Mesenchymal stem cell (in vitro differentiated cells and primary cell): ENCODE measurements around the gene TTC17.

Experiments
- DNase-seq: peaks from one replicate; pipeline ENCODE4 v3.0.0-alpha.2; 2013
- H2AFZ ChIP-seq: one replicate; pipeline ENCODE4 v1.6.1; 2013; ENCODE audit warnings: low read depth, mild to moderate bottlenecking, control low read depth, inconsistent platforms, low read length, moderate library complexity
- H2AK5ac ChIP-seq: 2 replicates; pipeline ENCODE4 v1.6.1; 2013; ENCODE audit warnings: low read length, moderate library complexity, mild to moderate bottlenecking, inconsistent platforms; ENCODE audit not compliant: severe bottlenecking
- H2BK120ac ChIP-seq: one replicate; pipeline ENCODE4 v1.6.1; 2013; ENCODE audit warnings: low read depth, mild to moderate bottlenecking, inconsistent platforms, low read length, moderate library complexity
- H2BK12ac ChIP-seq, 2 experiments: one replicate each; pipeline ENCODE4 v1.6.1; 2013; ENCODE audit warnings: inconsistent platforms in 2 of 2, low read length in 2 of 2, mild to moderate bottlenecking in 2 of 2, moderate library complexity in 2 of 2, control low read depth in 1 of 2
- H2BK15ac ChIP-seq: one replicate; pipeline ENCODE4 v1.6.1; 2013; ENCODE audit warnings: mild to moderate bottlenecking, low read depth, inconsistent platforms; ENCODE audit not compliant: poor library complexity, severe bottlenecking
- H2BK5ac ChIP-seq: 2 replicates; pipeline ENCODE4 v1.6.1; 2013; ENCODE audit warnings: low read depth, mild to moderate bottlenecking, low read length, control low read depth, inconsistent platforms; ENCODE audit not compliant: poor library complexity, severe bottlenecking
- H3K14ac ChIP-seq, 2 experiments: one replicate each; pipeline ENCODE4 v1.6.1; 2013; ENCODE audit warnings: inconsistent platforms in 2 of 2, low read length in 2 of 2, control low read depth in 1 of 2, mild to moderate bottlenecking in 1 of 2, moderate library complexity in 1 of 2
- H3K18ac ChIP-seq, 2 experiments: one replicate each; pipeline ENCODE4 v1.6.1; 2013; ENCODE audit warnings: inconsistent platforms in 2 of 2, low read length in 2 of 2, control low read depth in 1 of 2, low read depth in 1 of 2, mild to moderate bottlenecking in 1 of 2
- H3K23ac ChIP-seq, 2 experiments: one replicate each; pipeline ENCODE4 v1.6.1; 2013; ENCODE audit warnings: inconsistent platforms in 2 of 2, low read length in 2 of 2, mild to moderate bottlenecking in 2 of 2, moderate library complexity in 2 of 2, control low read depth in 1 of 2
- H3K27ac ChIP-seq: 2 replicates; pipeline ENCODE4 v1.5.1; 2013; ENCODE audit warnings: mild to moderate bottlenecking, moderate library complexity, low read length, control low read depth, inconsistent platforms; ENCODE audit not compliant: poor library complexity, severe bottlenecking
- H3K27me3 ChIP-seq, 2 experiments: 2 replicates each; pipeline versions ENCODE4 v1.6.1 to v1.7.0; 2013; ENCODE audit warnings: low read length in 2 of 2, mild to moderate bottlenecking in 2 of 2, moderate library complexity in 2 of 2, control low read depth in 1 of 2, inconsistent platforms in 1 of 2; ENCODE audit not compliant: control insufficient read depth in 1 of 2, insufficient read depth in 1 of 2
- H3K36me3 ChIP-seq, 2 experiments: 2 replicates each; pipeline versions ENCODE4 v1.6.1 to v1.7.0; 2013; ENCODE audit warnings: low read length in 2 of 2, control low read depth in 1 of 2, inconsistent platforms in 1 of 2, low read depth in 1 of 2, mild to moderate bottlenecking in 1 of 2; ENCODE audit not compliant: insufficient read depth in 2 of 2, control insufficient read depth in 1 of 2
- H3K4ac ChIP-seq, 2 experiments: one replicate each; pipeline ENCODE4 v1.6.1; 2013; ENCODE audit warnings: inconsistent platforms in 2 of 2, low read length in 2 of 2, mild to moderate bottlenecking in 2 of 2, moderate library complexity in 2 of 2, control low read depth in 1 of 2, low read depth in 1 of 2
- H3K4me1 ChIP-seq: 2 replicates; pipeline ENCODE4 v1.6.1; 2013; ENCODE audit warnings: low read depth, low read length, control low read depth; ENCODE audit not compliant: control insufficient read depth, insufficient read depth
- H3K4me2 ChIP-seq: 2 replicates; pipeline ENCODE4 v1.6.1; 2013; ENCODE audit warnings: low read length, mild to moderate bottlenecking, inconsistent platforms; ENCODE audit not compliant: poor library complexity, severe bottlenecking
- H3K4me3 ChIP-seq, 2 experiments: 2 replicates each; pipeline versions ENCODE4 v1.5.1 to v1.7.0; 2013; ENCODE audit warnings: low read length in 2 of 2, mild to moderate bottlenecking in 2 of 2, control low read depth in 1 of 2, low read depth in 1 of 2; ENCODE audit not compliant: insufficient read depth in 1 of 2
- H3K79me1 ChIP-seq: replicated peaks from 2 replicates; pipeline ENCODE4 v1.6.1; 2013; ENCODE audit warnings: mild to moderate bottlenecking, control low read depth, low read length, inconsistent platforms; ENCODE audit not compliant: poor library complexity, severe bottlenecking
- H3K9ac ChIP-seq: 2 replicates; pipeline ENCODE4 v1.7.0; 2013; ENCODE audit warnings: mild to moderate bottlenecking, low read length, moderate library complexity
- H3K9me3 ChIP-seq: 2 replicates; pipeline ENCODE4 v1.7.0; 2013; ENCODE audit warnings: mild to moderate bottlenecking, low read length; ENCODE audit not compliant: control insufficient read depth
- H4K8ac ChIP-seq: one replicate; pipeline ENCODE4 v1.6.1; 2013; ENCODE audit warnings: inconsistent platforms, mild to moderate bottlenecking, low read length, moderate library complexity
- H4K91ac ChIP-seq: one replicate; pipeline ENCODE4 v1.6.1; 2013; ENCODE audit warnings: mild to moderate bottlenecking, low read length, inconsistent platforms
- WGBS: methylation state at CpG from one replicate; pipeline ENCODE4 v1.1.7; 2013; ENCODE audit warnings: mixed read lengths; 5-methylcytosine and 5-hydroxymethylcytosine counted together

TTC17 gene

GRCh38 chr11:43521471-43521870 lies 162.8 kb downstream of the TTC17 start:
- H2BK12ac ChIP-seq = no peak overlapping the region
- no peak overlapping the region for H3K4me2 ChIP-seq
- H2BK15ac ChIP-seq = no peak overlapping the region
- WGBS = 84% methylated on average over 15 of the region's 15 CpGs
- peaks cover 3 to 17% of the 10 kb centered on the region in 2 experiments for H3K27me3 ChIP-seq
- DNase-seq = no peak
- no peaks in the 10 kb centered on the region for H3K9me3 ChIP-seq
- H2AFZ ChIP-seq = no peak overlapping the region
- no peak overlapping the region for H4K91ac ChIP-seq
- no peak overlapping the region for H3K23ac ChIP-seq
- peaks cover 2% of the 10 kb centered on the region for H3K4me1 ChIP-seq
- H2BK5ac ChIP-seq = no peak overlapping the region
- no peak overlapping the region for H4K8ac ChIP-seq
- H3K14ac ChIP-seq = no peak overlapping the region
- no peaks in the 10 kb centered on the region for H3K79me1 ChIP-seq
- no peak overlapping the region for H3K4ac ChIP-seq
- no peak overlapping the region for H2AK5ac ChIP-seq
- H3K36me3 ChIP-seq = no peaks in the 10 kb centered on the region
- no peak overlapping the region for H3K9ac ChIP-seq
- no peak overlapping the region for H2BK120ac ChIP-seq
- H3K18ac ChIP-seq = no peak overlapping the region
- no peak overlapping the region for H3K27ac ChIP-seq
- H3K4me3 ChIP-seq = no peak overlapping the region

GRCh38 chr11:43523632-43524031 lies 164.9 kb downstream of the TTC17 start:
- no peak for DNase-seq
- Histone ChIP-seq H2AK5ac (no peak overlapping the region), H3K18ac (no peak overlapping the region), H2AFZ (no peak overlapping the region), H3K4me2 (no peak overlapping the region), H2BK15ac (no peak overlapping the region), H3K4me3 (no peak overlapping the region), H3K27ac (no peak overlapping the region), H3K27me3 (peaks cover 3 to 21% of the 10 kb centered on the region in 2 experiments), H4K8ac (no peak overlapping the region), H4K91ac (no peak overlapping the region), H3K9me3 (no peaks in the 10 kb centered on the region), H3K79me1 (no peaks in the 10 kb centered on the region), H3K36me3 (no peaks in the 10 kb centered on the region), H2BK120ac (no peak overlapping the region), H3K9ac (no peak overlapping the region), H2BK12ac (no peak overlapping the region), H3K4ac (no peak overlapping the region), H3K23ac (no peak overlapping the region), H3K4me1 (no peaks in the 10 kb centered on the region), H3K14ac (no peak overlapping the region), H2BK5ac (no peak overlapping the region)
- no CpG with 5 or more reads among the region's 2 CpGs for WGBS

- Histone ChIP-seq H2BK15ac (no peak overlapping the region), H3K23ac (no peak overlapping the region), H3K79me1 (no peaks in the 10 kb centered on the region), H2AFZ (no peak overlapping the region), H3K36me3 (no peaks in the 10 kb centered on the region), H4K91ac (no peak overlapping the region), H3K9ac (no peak overlapping the region), H4K8ac (no peak overlapping the region), H3K4me3 (no peak overlapping the region), H3K18ac (no peak overlapping the region), H3K4ac (no peak overlapping the region), H3K4me2 (no peak overlapping the region), H2AK5ac (no peak overlapping the region), H3K4me1 (no peaks in the 10 kb centered on the region), H2BK5ac (no peak overlapping the region), H3K27me3 (peaks cover 25 to 57% of the 10 kb centered on the region in 2 experiments), H3K9me3 (no peaks in the 10 kb centered on the region), H2BK12ac (no peak overlapping the region), H2BK120ac (no peak overlapping the region), H3K14ac (no peak overlapping the region), H3K27ac (no peak overlapping the region)
- 94% methylated on average over 5 of the region's 5 CpGs for WGBS
- no peak for DNase-seq
Measured at GRCh38 chr11:43532041-43532440, 173.3 kb downstream of the TTC17 start.

GRCh38 chr11:43537833-43538615 lies 179.3 kb downstream of the TTC17 start:
- Histone ChIP-seq H4K91ac (no peak overlapping the region), H3K9me3 (peaks cover 10% of the 10 kb centered on the region), H3K4me1 (no peaks in the 10 kb centered on the region), H3K4me3 (no peak overlapping the region), H3K4ac (no peak overlapping the region), H3K27me3 (peaks cover 40 to 46% of the 10 kb centered on the region in 2 experiments), H2BK120ac (no peak overlapping the region), H2BK15ac (no peak overlapping the region), H3K79me1 (no peaks in the 10 kb centered on the region), H3K14ac (no peak overlapping the region), H4K8ac (no peak overlapping the region), H2BK12ac (no peak overlapping the region), H2AFZ (no peak overlapping the region), H3K9ac (no peak overlapping the region), H3K36me3 (no peaks in the 10 kb centered on the region), H3K4me2 (no peak overlapping the region), H2AK5ac (no peak overlapping the region), H3K23ac (no peak overlapping the region), H3K18ac (no peak overlapping the region), H3K27ac (no peak overlapping the region), H2BK5ac (no peak overlapping the region)
- 55% methylated on average over 7 of the region's 14 CpGs for WGBS
- no peak for DNase-seq
